ENCODE data around the gene OR10A3.

Gene OR10A3

DNA sequence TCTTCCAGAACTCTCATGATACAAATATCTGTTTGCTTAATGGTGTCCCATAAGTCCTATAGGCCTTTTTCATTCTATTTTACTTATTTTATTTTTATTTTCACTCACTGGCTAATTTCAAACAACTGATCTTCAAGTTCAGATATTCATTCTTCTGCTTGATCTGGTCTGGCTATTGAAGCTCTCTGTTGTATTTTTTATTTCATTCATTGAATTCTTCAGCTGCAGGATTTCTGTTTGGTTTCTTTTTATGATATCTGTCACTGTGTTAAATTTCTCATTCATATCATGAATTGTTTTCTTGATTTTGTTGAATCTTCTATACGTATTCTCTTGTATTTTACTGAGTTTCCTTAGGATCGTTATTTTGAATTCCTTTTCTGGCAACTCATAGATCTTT is 2.6 kb upstream of the OR10A3 start:
- no peak for DNase-seq (ENCODE audit: extremely low spot score)
- POLR2A ChIA-PET, result no interaction called here
- CTCF ChIA-PET, result no interaction called here
- TF ChIP-seq, protein P1, sequence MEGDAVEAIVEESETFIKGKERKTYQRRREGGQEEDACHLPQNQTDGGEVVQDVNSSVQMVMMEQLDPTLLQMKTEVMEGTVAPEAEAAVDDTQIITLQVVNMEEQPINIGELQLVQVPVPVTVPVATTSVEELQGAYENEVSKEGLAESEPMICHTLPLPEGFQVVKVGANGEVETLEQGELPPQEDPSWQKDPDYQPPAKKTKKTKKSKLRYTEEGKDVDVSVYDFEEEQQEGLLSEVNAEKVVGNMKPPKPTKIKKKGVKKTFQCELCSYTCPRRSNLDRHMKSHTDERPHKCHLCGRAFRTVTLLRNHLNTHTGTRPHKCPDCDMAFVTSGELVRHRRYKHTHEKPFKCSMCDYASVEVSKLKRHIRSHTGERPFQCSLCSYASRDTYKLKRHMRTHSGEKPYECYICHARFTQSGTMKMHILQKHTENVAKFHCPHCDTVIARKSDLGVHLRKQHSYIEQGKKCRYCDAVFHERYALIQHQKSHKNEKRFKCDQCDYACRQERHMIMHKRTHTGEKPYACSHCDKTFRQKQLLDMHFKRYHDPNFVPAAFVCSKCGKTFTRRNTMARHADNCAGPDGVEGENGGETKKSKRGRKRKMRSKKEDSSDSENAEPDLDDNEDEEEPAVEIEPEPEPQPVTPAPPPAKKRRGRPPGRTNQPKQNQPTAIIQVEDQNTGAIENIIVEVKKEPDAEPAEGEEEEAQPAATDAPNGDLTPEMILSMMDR (IDR thresholded peaks at IDR 0.05; ENCODE audit: control extremely low read depth, extremely low read depth, low read depth, missing control alignments), result no peak

DNA sequence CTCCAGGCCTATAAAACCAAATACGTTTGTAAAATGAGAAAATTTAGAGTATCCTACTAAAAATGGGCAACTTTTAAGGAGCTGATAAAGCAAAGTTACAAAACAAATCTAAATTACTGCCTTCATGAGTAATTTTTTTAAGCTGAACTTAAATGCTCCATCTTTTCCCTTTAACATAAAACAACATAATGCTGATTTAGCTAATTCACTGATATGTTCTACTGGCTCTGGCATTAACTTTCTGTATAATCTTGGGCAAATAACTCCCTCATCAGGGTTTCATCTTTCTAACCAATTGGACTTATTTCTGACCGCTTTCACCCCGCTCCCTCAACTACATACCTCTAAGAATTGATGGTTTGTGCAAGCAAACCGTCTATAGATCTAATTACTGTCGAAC is 362 bp downstream of the OR10A3 start:
- ChIA-PET CTCF (no interaction called here), POLR2A (no interaction called here)
- DNase-seq (ENCODE audit: extremely low spot score), result no peak
- TF ChIP-seq, protein P1 (IDR thresholded peaks at IDR 0.05; ENCODE audit: control extremely low read depth, extremely low read depth, low read depth, missing control alignments), result no peak

DNA sequence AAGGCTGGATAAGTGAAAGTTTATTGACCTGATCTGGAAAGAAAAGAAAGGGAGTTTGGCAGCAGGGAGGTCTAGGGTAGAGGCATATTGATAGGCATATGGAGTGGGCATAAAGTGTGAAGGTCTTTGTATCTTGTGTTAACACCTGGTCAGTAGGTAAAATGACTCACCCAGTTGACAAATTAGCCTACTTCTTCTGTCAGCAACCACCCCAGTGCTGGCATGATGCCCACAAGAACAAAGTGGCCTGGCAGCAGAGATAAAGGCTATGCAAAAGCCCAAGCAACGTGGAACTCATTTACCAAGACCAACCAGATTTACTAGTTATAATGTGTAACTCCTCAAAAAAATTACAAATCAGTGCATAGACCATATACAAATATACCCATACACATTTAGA is 4.9 kb downstream of the OR10A3 start:
- no peak for DNase-seq (ENCODE audit: extremely low spot score)
- CTCF ChIA-PET, result interaction anchor here (1.4 kb wide), 1 partner anchor 9 kb away, joined by 4 read pairs; no protein-coding TSS in a partner anchor
- POLR2A ChIA-PET, result no interaction called here
- TF ChIP-seq, protein P1 (IDR thresholded peaks at IDR 0.05; ENCODE audit: control extremely low read depth, extremely low read depth, low read depth, missing control alignments), result no peak

DNA sequence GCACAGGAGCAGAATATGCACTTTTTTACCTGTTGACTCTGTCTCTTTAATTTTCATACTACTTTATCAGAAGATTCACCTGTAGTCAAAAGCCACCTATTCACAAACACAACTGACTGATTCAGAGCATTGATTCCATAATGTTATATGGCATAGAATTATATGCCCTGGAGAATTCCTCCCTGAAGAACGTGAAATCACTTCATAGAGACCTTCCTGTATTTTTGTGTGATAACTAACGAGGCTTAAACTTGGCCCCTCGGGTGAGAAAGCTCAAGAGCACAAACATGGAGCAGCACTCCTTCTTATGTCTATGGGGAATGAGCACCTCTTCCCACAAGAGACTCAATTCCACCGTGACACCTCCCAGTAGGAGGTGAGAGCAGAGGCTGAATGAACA is 10.3 kb downstream of the OR10A3 start, which contains the start of gene OR10A6:
TSS of gene OR10A6 (minus strand) at position 101 of the 400 bp plus-strand sequence. CDS start 2,606 bp downstream, outside the sequence.
- TF ChIP-seq, protein P1 (IDR thresholded peaks at IDR 0.05; ENCODE audit: control extremely low read depth, extremely low read depth, low read depth, missing control alignments), result no peak
- CTCF ChIA-PET, result no interaction called here
- POLR2A ChIA-PET, result no interaction called here
- no peak for DNase-seq (ENCODE audit: extremely low spot score)

DNA sequence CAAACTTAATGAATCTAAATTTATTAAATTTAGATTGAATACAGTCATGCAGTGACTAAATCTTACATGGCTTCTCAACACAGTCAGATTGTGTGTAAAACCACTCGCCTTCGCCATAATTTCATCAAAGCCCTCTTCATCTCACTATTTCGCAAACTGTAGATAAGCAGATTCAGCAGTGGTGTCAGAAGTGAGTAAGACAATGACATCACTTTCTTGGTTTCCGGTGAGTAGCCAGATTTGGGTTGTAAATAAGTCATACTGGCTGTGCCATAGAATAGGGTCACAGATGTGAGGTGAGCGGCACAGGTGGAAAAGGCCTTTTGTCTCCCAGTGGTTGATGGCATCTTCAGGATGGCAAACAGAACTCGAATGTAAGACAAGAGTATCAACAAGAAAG is 13.9 kb downstream of the OR10A3 start:
- TF ChIP-seq, protein P1 (IDR thresholded peaks at IDR 0.05; ENCODE audit: control extremely low read depth, extremely low read depth, low read depth, missing control alignments), result no peak
- DNase-seq (ENCODE audit: extremely low spot score), result no peak
- POLR2A ChIA-PET, result no interaction called here
- CTCF ChIA-PET, result no interaction called here

DNA sequence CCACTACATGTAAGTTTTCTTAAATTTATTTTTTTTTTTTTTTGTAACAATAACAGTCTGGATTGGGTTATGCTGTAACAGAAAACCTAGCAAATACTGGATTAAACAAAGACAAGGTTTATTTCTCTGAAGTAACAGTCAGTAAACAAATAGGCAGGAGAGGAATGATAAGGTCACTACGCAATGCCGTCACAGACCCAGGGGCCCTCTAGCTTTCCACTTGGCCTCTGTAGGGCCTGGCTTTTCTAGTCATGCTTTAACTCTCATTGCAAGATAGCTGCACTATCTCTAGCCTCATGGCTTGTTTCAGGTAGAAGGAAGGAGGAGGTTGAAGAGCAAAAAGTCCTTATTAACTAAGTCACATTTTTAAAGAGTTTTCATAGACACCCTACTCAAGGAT is 17.0 kb downstream of the OR10A3 start:
- POLR2A ChIA-PET, result no interaction called here
- CTCF ChIA-PET, result interaction anchor here (1.6 kb wide), 1 partner anchor 62 kb away, joined by 4 read pairs; the partner anchor contains the start of gene EIF3F
- DNase-seq (ENCODE audit: extremely low spot score), result no peak
- TF ChIP-seq, protein P1 (IDR thresholded peaks at IDR 0.05; ENCODE audit: control extremely low read depth, extremely low read depth, low read depth, missing control alignments), result no peak

DNA sequence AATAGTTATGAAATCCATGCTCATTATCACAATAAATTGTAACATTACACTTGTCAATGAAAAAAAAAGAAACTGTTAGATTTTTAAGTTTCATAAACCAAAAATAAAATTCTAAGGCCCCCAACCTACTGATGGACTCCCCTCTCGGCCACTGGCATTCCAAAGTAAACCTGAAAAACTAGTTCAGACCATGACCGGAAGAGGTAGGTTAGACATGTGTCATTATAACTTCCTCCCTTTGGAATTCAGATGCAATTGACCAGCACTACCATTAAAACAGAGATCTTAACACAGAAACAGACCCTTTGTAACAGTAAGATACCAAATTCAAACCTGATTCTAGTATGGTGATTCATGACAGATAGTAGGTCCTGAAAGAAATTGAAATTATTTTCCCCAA is 23.4 kb downstream of the OR10A3 start:
- ChIA-PET CTCF (no interaction called here), POLR2A (no interaction called here)
- DNase-seq (ENCODE audit: extremely low spot score), result no peak
- TF ChIP-seq, protein P1 (IDR thresholded peaks at IDR 0.05; ENCODE audit: control extremely low read depth, extremely low read depth, low read depth, missing control alignments), result no peak
